ENCODE data around the gene INPP5F.
A peak's percentile ranks its signal among the peaks of the same experiment; 100 is the strongest.

The INPP5F gene

DNA sequence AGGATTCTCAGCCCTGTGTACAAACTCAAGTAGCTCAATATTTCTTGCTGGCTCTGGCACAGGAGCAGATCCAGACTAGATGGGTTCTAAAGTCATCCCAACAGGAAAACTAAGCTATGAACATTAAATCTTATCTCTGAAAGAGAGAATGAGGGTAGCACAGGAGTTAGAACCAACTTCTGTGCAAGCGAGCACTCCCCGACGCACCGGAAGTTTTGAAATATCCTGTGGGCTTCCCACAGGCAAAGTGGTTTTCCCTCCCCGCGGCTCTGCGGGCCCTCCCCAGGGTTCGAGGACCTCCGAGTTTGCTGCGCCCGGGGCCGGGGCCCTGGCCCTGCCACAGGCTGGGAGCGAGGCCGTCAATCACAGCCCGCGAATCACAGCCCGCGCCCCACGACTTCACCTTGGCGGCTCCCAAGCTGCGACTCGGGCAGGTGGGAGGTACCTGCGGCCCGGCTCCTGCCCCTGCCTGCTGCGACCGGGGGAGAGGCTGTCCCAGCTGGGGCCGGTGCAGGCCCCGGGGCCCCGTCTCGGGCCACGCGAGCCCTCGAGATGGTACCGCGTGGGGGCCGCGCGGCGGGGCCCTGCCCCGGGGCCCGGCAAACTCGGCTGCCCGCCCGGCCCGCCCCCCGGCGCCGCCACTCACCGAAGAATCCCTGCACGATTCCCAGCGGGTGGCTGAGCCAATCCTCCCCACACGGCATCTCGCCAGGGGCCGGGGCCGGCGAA, 146.2 kb downstream of the INPP5F start:
- DNase-seq, result peak; percentile 57

DNA sequence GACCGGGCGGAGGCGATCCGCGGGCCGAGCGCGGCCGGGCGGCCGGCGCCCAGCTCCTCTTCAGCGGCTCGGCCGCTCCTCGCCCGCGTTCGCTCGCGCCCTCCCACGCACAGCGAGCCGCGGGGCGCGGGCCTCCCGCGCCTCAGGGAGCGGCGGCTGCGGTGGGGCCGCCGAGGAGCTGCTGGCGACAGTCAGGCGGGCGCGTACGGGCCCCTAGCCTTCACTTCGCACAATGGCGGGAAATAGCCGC, 146.7 kb downstream of the INPP5F start, which contains the start of gene MCMBP:
MCMBP (minus strand) TSS at position 234 of the 250 bp plus-strand sequence. CDS start 259 bp downstream, outside the sequence.
- no peak for DNase-seq

- peak; percentile 75 for DNase-seq
These were observed 147.2 kb downstream of the INPP5F start for GRCh38 chr10:119872860-119873681.

GRCh38 chr10:119878524-119878923, 152.7 kb downstream of the INPP5F start:
- DNase-seq, result no peak
